Prostate gland (tissue), 2 donors: Measurements from ENCODE around the gene PTPRK.

ENCODE experiments used
- POLR2A ChIP-seq: fragments of 450-650 bp; IDR thresholded peaks from one replicate; pipeline ENCODE4 v1.6.1; 2016; ENCODE audit warnings: antibody characterized with exemption, mild to moderate bottlenecking
- POLR2AphosphoS5 ChIP-seq: sonication (generic); formaldehyde crosslinking; IDR thresholded peaks from one replicate; pipeline ENCODE4 v1.6.1; 2017; ENCODE audit warnings: antibody characterized with exemption
- TF ChIP-seq, protein P1 (sequence below), 4 experiments: fragments of 200-600 bp in 2 of 4; fragments of 450-650 bp in 2 of 4; sonication (generic) in 2 of 4; IDR thresholded peaks; 1 replicate in 3 of 4; 2 replicates in 1 of 4; pipeline ENCODE4 v1.5.1; 2016 to 2019; ENCODE audit warnings: antibody characterized with exemption in 4 of 4, mild to moderate bottlenecking in 2 of 4, moderate library complexity in 2 of 4

DNA sequence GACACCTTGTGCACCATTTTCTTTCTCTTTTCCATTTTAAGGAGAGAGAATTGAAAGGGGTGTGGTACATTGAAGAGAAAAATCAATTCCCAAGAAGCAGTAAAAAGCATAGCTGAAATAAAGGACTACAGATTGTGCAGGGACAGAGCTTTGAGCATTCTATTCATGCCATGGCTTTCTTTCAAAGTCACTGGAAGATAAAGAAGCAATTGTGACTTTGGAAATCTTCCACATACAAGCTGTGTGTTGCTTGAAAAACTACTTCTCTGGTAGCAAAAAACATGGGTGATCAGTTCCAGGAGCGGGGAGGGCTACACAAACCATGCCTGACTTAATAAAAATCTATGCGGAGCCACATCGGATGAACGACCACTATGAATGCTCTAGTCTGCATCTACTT, 389.4 kb downstream of the PTPRK start:
- TF ChIP-seq, protein P1, sequence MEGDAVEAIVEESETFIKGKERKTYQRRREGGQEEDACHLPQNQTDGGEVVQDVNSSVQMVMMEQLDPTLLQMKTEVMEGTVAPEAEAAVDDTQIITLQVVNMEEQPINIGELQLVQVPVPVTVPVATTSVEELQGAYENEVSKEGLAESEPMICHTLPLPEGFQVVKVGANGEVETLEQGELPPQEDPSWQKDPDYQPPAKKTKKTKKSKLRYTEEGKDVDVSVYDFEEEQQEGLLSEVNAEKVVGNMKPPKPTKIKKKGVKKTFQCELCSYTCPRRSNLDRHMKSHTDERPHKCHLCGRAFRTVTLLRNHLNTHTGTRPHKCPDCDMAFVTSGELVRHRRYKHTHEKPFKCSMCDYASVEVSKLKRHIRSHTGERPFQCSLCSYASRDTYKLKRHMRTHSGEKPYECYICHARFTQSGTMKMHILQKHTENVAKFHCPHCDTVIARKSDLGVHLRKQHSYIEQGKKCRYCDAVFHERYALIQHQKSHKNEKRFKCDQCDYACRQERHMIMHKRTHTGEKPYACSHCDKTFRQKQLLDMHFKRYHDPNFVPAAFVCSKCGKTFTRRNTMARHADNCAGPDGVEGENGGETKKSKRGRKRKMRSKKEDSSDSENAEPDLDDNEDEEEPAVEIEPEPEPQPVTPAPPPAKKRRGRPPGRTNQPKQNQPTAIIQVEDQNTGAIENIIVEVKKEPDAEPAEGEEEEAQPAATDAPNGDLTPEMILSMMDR (IDR thresholded peaks at IDR 0.05): no peak
- TF ChIP-seq POLR2A (no peak), POLR2AphosphoS5 (no peak)
